Cerebellar cortex (tissue), 1 donor: ENCODE data around the gene AP3B2.
A peak's percentile ranks its signal among the peaks of the same experiment; 100 is the strongest.
"Not testable (repeated sequence)": the region's sequence is repeated elsewhere in the genome, so short reads cannot be mapped to it uniquely, and the experiment has no call there.

Experiments
- DNase-seq: peaks from one replicate; pipeline ENCODE4 v3.0.0-alpha.2; 2015; ENCODE audit warnings: low spot score

AP3B2 gene

GRCh38 chr15:82648257-82649103 is 61.2 kb downstream of the AP3B2 start:
- DNase-seq: no peak

GRCh38 chr15:82647835-82648256 is 61.8 kb downstream of the AP3B2 start:
- no peak for DNase-seq

GRCh38 chr15:82647045-82647834 is 62.4 kb downstream of the AP3B2 start, which contains the start of gene CPEB1:
CPEB1 (minus strand) TSS chr15:82647363; CDS start chr15:82628459, 18,904 bp downstream.
- peak; percentile 31 for DNase-seq

DNA sequence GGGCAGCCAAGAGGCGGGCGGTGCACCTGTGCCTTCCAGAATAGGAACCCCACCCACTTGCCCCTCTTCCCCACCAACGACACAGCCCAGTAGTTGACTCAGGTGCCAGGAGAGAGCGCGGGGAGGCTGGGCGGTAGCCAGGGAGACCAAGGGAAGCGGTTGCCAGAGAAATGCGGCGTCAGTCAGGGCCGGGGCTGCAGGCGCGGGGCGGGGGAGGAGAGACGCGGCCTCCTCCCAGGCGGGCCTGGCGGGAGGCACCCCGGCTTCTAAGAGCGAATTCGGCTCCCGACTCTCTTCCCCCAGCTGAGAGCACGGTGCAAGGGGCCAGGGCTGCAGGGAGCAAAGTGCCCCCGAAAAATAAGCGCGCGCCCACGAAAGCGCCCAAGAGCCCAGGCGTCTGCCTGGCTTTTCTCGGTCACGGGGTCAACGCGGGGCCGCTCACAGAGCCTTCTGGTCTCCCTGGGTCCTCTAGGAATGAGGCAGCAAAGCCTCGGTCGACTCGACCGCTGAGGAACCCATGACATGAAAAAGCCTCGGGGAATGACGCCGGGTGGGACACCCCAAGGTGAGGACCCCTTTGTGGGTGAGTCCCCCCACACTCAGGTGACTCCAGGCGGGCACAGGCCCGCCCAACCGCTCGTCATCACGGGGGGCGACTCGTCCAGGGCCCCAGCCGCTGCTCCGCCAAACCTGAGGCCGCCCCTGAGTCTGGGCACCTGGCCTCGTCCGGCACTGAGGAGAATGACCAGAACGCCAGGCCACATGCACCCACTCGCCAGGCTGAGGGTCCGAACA is 63.2 kb downstream of the AP3B2 start:
- DNase-seq: no peak

DNA sequence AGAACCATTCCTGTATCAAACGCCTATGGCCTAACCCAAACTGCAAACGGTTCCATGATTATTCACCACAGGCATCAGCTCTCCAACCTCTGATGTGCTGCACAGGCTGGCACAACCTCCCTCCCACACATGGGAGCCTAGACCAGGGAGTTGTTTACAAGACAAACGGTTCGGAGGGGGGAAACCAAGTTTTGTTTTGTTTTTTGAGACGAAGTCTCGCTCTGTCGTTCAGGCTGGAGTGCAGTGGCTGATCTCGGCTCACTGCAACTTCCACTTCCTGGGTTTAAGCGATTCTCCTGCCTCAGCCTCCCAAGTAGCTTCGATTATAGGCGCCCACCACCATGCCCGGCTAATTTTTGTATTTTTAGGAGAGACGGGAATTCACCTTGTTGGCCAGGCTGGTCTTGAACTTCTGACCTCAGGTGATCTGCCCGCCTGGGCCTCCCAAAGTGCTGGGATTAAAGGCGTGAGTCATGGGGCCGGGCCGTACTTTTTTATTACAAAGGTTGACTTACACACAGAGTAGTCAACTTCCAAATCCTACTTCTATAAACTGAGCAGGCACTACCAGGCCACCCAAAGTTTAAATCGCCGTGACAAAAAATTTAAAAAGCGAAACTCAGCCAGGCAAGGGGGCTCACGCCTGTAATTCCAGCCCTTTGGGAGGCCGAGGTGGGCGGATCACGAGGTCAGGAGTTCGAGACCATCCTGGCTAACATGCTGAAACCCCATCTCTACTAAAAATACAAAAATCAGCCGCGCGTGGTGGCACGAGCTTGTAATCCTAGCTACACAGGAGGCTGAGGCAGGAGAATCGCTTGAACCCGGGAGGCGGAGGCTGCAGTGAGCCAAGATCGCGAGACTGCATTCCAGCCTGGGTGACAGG is 64.5 kb downstream of the AP3B2 start:
- not testable (repeated sequence) for DNase-seq

- DNase-seq: no peak
Observed at GRCh38 chr15:82643992-82644391, 65.7 kb downstream of the AP3B2 start.

GRCh38 chr15:82642656-82643055 is 67.0 kb downstream of the AP3B2 start:
- no peak for DNase-seq

GRCh38 chr15:82641129-82641798 is 68.4 kb downstream of the AP3B2 start:
- DNase-seq: no peak

GRCh38 chr15:82640672-82641071 is 69.0 kb downstream of the AP3B2 start:
- no peak for DNase-seq

DNA sequence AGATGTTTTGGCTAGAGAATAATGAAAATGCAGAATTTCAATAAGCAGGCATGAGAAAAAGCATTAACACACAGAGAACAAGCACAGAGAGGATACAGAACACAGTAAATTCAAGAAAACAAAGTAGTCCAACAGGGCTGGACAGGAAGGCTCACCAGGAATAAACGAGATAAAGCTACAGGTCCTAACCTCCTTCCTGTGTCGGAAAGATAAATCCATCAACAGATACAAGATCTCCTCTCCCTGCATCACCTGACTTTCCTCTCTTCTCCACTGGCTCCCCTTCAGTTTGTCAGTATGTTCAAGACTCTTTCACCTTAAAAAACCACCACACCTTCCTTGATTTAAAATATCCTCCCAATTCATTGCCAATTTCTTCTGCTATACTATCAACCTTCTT is 73.9 kb downstream of the AP3B2 start:
- DNase-seq: no peak

GRCh38 chr15:82630033-82630432 is 79.6 kb downstream of the AP3B2 start:
- DNase-seq: no peak

- no peak for DNase-seq
Observed at GRCh38 chr15:82625136-82625535, 84.5 kb downstream of the AP3B2 start.

DNA sequence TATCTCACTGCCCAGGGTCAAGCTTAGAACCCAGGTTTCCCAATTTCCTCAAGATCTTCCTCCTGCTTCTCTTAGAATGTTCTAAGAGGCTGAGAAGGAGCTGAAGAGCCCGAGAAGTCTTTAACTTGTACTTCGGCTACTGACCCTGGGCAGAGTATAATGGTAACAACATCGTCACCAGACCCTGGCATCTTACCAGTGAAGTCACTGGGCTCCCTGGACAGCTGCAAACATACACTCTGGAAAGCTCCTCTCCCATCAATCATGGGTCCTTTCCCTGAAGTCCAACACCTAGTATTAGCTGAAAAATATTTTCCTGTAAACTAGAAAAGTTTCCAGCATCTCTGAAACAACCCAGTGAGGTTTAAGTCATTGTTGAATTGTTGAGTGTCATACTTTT is 85.2 kb downstream of the AP3B2 start:
- DNase-seq: no peak

GRCh38 chr15:82624008-82624407 is 85.7 kb downstream of the AP3B2 start:
- no peak for DNase-seq

DNA sequence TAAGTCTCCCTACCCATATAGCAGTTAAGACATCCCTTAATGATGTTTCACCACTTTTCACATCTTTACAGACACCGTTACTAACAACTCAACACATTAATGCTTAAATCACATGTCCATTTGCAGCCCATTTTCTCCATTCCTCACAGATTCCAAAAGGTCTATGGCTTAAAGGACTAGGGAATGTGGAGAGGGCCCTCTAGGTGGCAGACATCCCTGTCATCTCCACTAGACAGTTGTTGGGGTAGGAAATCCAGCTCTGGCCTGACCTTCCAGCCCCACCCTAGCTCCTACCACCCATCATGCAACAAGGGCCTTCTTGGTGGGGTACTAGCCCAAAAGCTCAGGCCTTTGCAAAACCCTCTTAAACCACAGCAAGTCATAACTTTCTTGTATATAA is 87.7 kb downstream of the AP3B2 start:
- DNase-seq: no peak

DNA sequence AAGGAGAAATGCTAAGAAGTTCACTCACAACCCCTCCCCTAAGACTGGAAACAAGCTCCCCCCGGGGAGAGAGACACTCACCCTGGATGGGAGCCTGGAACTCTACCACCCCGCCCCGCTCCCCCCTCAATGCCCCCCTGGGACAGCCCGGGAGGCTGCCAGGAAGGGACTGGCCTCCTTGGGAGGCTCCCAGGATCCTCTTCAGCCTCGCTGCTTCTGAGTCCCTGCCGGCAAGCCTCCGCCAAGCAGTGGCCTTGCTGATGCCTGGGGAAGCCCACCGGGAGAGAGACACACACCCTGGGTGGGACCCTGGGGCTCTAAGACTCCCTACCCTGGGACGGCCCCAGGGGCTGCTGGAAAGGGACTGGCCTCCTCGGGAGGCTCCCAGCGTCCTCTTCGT is 95.9 kb downstream of the AP3B2 start:
- no peak for DNase-seq

DNA sequence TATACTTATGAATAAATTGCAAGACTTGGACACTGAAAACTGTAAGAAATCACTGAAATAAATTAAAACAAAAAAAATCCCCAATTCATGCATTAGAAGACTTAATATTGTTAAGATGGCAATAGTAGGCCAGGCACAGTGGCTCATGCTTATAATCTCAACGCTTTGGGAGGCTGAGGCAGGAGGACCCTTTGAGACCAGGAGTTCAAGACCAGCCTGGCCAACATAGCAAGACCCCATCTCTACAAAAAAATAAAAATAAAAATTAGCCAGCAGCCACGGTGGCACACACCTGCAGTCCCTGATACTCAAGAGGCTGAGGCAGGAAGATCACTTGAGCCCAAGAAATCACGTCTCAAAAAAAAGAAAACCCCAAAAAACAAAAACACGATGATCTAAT is 98.3 kb downstream of the AP3B2 start:
- DNase-seq: no peak
